Hepatocyte (in vitro differentiated cells): ENCODE measurements around the gene ARID5A. TPM values are rescaled to one million over a fixed set of nuclear protein-coding genes. Genes with fewer than 3 reads are reported as not detected.
A peak's percentile ranks its signal among the peaks of the same experiment; 100 is the strongest.

Experiments
- DNase-seq: peaks from one replicate; pipeline ENCODE4 v3.0.0-alpha.2; 2016; ENCODE audit warnings: low spot score
- H2AFZ ChIP-seq: fragments of 200-600 bp; sonication (generic); 2 replicates; pipeline ENCODE4 v1.6.0; 2016; ENCODE audit warnings: antibody characterized with exemption, mild to moderate bottlenecking
- H3K27ac ChIP-seq: fragments of 200-600 bp; sonication (generic); 2 replicates; pipeline ENCODE4 v1.5.1; 2016; ENCODE audit warnings: mild to moderate bottlenecking
- H3K27me3 ChIP-seq: fragments of 200-600 bp; sonication (generic); 2 replicates; pipeline ENCODE4 v1.6.1; 2016
- H3K36me3 ChIP-seq: fragments of 200-600 bp; sonication (generic); replicated peaks from 2 replicates; pipeline ENCODE4 v1.5.1; 2016; ENCODE audit warnings: low read depth; ENCODE audit not compliant: insufficient read depth
- H3K4me1 ChIP-seq: fragments of 200-600 bp; sonication (generic); 2 replicates; pipeline ENCODE4 v1.5.1; 2016; ENCODE audit warnings: mild to moderate bottlenecking, moderate library complexity; ENCODE audit not compliant: insufficient read depth
- H3K4me2 ChIP-seq: fragments of 200-600 bp; sonication (generic); 2 replicates; pipeline ENCODE4 v1.6.0; 2016
- H3K4me3 ChIP-seq: fragments of 200-600 bp; sonication (generic); 2 replicates; pipeline ENCODE4 v1.5.1; 2016; ENCODE audit warnings: mild to moderate bottlenecking
- H3K79me2 ChIP-seq: fragments of 200-600 bp; sonication (generic); 2 replicates; pipeline ENCODE4 v1.6.0; 2017; ENCODE audit warnings: mild to moderate bottlenecking
- H3K9me2 ChIP-seq: fragments of 200-600 bp; sonication (generic); replicated peaks from 2 replicates; pipeline ENCODE4 v1.6.0; 2017; ENCODE audit warnings: mild to moderate bottlenecking; ENCODE audit not compliant: insufficient read depth
- H3K9me3 ChIP-seq: fragments of 200-600 bp; sonication (generic); 2 replicates; pipeline ENCODE4 v1.5.1; 2016; ENCODE audit warnings: low read depth, mild to moderate bottlenecking
- H4K20me1 ChIP-seq: fragments of 200-600 bp; sonication (generic); 2 replicates; pipeline ENCODE4 v1.6.0; 2016; ENCODE audit warnings: mild to moderate bottlenecking; ENCODE audit not compliant: insufficient read depth, poor library complexity, severe bottlenecking
- CTCF ChIP-seq: fragments of 200-600 bp; sonication (generic); IDR thresholded peaks from 2 replicates; pipeline ENCODE4 v1.5.1; 2016; ENCODE audit warnings: antibody characterized with exemption, mild to moderate bottlenecking; ENCODE audit not compliant: poor library complexity
- EZH2 ChIP-seq: fragments of 200-600 bp; sonication (generic); IDR thresholded peaks from 2 replicates; pipeline ENCODE4 v1.6.1; 2016; ENCODE audit warnings: antibody characterized with exemption, mild to moderate bottlenecking, borderline replicate concordance
- EZH2phosphoT487 ChIP-seq: fragments of 200-600 bp; sonication (generic); IDR thresholded peaks from one replicate; pipeline ENCODE4 v1.6.1; 2018; ENCODE audit warnings: antibody characterized with exemption, mild to moderate bottlenecking, low read depth, moderate library complexity; ENCODE audit not compliant: unreplicated experiment, severe bottlenecking
- WGBS: methylation state at CpG from one replicate; pipeline ENCODE4 v1.1.6; 2016; ENCODE audit warnings: low lambda C conversion rate; ENCODE audit errors: missing lambda C conversion rate; 5-methylcytosine and 5-hydroxymethylcytosine counted together
- polyA plus RNA-seq: library from polyadenylated mRNA; unstranded; fragments of >200 nt; fragmentation: Nextera tagmentation; extraction: Ambion mirVana; gene quantifications from 2 replicates; pipeline ENCODE4 v1.2.1, GENCODE V29; 2016
- total RNA-seq: library from RNA; depleted of rRNA; stranded (reverse); fragments of >200 nt; gene quantifications from 2 replicates; pipeline ENCODE4 v1.2.3, GENCODE V29; 2014

Gene ARID5A
- total and polyA plus RNA-seq, 2 experiments from 2014 or later = 6.9 to 13.3 TPM

- H3K27ac ChIP-seq = no peak overlapping the region
- H2AFZ ChIP-seq = no peak overlapping the region
- no peak overlapping the region for H3K4me3 ChIP-seq
- no peaks in the 10 kb centered on the region for H3K9me3 ChIP-seq
- no peak for TF ChIP-seq EZH2
- no peak for TF ChIP-seq EZH2phosphoT487
- TF ChIP-seq CTCF = no peak
- H3K79me2 ChIP-seq = no peaks in the 10 kb centered on the region
- H3K36me3 ChIP-seq = no peaks in the 10 kb centered on the region
- H3K9me2 ChIP-seq = no peaks in the 10 kb centered on the region
- H3K4me2 ChIP-seq = no peak overlapping the region
- 83% methylated on average over 2 of the region's 2 CpGs for WGBS
- no peak for DNase-seq
- no peaks in the 10 kb centered on the region for H3K27me3 ChIP-seq
- no peaks in the 10 kb centered on the region for H3K4me1 ChIP-seq
- H4K20me1 ChIP-seq = no peaks in the 10 kb centered on the region
These were observed 15.3 kb upstream of the ARID5A start for GRCh38 chr2:96521219-96521618.

- H3K4me2 ChIP-seq = no peak overlapping the region
- H3K9me3 ChIP-seq = no peaks in the 10 kb centered on the region
- H3K4me1 ChIP-seq = no peaks in the 10 kb centered on the region
- H3K9me2 ChIP-seq = no peaks in the 10 kb centered on the region
- H3K4me3 ChIP-seq = no peak overlapping the region
- no peak overlapping the region for H3K27ac ChIP-seq
- no peaks in the 10 kb centered on the region for H3K27me3 ChIP-seq
- no peaks in the 10 kb centered on the region for H3K79me2 ChIP-seq
- H4K20me1 ChIP-seq = no peaks in the 10 kb centered on the region
- no peak for DNase-seq
- 83% methylated on average over 9 of the region's 9 CpGs for WGBS
- no peaks in the 10 kb centered on the region for H3K36me3 ChIP-seq
- H2AFZ ChIP-seq = no peak overlapping the region
- TF ChIP-seq EZH2phosphoT487 (no peak), CTCF (no peak), EZH2 (no peak)
These were observed 14.0 kb upstream of the ARID5A start for GRCh38 chr2:96522304-96523203.

GRCh38 chr2:96523659-96524481 lies 12.7 kb upstream of the ARID5A start:
- Histone ChIP-seq H3K4me2 (peak overlapping the region; percentile 36), H3K4me3 (no peak overlapping the region), H3K36me3 (no peaks in the 10 kb centered on the region), H3K9me3 (no peaks in the 10 kb centered on the region), H3K9me2 (no peaks in the 10 kb centered on the region), H3K79me2 (no peaks in the 10 kb centered on the region), H4K20me1 (no peaks in the 10 kb centered on the region), H2AFZ (no peak overlapping the region), H3K4me1 (peaks cover 9% of the 10 kb centered on the region), H3K27me3 (no peaks in the 10 kb centered on the region), H3K27ac (no peak overlapping the region)
- WGBS = 47% methylated on average over 11 of the region's 11 CpGs
- TF ChIP-seq EZH2phosphoT487 (no peak), EZH2 (no peak), CTCF (no peak)
- DNase-seq = no peak
